Renal pelvis (tissue), 4 donors: ENCODE measurements around the gene ASPDH. TPM values are rescaled to one million over a fixed set of nuclear protein-coding genes. Genes with fewer than 3 reads are reported as not detected.

Source experiments
- DNase-seq: peaks from one replicate; pipeline ENCODE4 v3.0.0-alpha.2; 2013
- polyA plus RNA-seq, 3 donors: library from polyadenylated mRNA; unstranded; fragments of 120-200 nt; gene quantifications; one replicate each; pipeline ENCODE4 v1.2.1, GENCODE V29; 2013; ENCODE audit not compliant: insufficient read length in 3 of 3

The ASPDH gene
- polyA plus RNA-seq, 3 donors: 11.5 to 15.1 (median 14.4) TPM

DNA sequence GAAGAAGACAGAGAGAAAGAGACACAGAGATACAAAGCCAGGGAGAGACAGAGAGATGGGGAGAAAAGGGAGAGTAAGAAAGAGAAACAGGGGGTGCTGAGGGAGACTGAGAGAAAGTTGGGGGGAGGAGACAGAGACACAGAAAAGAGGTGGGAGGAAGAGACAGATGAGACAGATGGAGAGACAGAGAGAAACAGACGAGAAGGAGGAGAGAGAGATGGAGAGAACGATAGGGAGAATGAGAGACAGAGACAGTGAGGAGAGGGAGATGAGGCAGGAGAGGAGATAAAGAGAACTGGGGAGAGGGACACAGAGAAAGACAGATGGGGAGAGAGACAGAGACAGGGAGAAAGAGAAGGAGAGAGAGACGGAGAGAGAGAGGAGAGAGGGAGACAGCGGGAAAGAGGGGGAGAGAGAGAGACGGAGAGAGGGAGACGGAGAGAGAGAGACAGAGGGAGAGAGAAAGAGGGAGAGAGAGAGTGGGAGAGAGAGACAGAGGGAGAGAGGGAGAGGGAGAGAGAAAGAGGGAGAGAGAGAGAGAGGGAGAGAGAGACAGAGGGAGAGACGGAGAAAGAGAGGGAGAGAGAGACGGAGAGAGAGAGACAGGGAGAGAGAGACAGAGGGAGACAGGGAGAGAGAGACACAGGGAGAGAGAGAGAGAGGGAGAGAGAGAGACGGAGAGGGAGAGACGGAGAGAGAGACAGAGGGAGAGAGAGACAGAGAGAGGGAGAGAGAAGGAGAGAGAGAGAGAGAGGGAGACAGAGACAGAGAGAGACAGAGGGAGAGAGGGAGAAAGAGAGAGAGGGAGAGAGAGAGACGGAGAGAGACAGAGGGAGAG, 15.3 kb downstream of the ASPDH start:
- no peak for DNase-seq

GRCh38 chr19:50497022-50497405, 16.7 kb downstream of the ASPDH start:
- DNase-seq: no peak

DNA sequence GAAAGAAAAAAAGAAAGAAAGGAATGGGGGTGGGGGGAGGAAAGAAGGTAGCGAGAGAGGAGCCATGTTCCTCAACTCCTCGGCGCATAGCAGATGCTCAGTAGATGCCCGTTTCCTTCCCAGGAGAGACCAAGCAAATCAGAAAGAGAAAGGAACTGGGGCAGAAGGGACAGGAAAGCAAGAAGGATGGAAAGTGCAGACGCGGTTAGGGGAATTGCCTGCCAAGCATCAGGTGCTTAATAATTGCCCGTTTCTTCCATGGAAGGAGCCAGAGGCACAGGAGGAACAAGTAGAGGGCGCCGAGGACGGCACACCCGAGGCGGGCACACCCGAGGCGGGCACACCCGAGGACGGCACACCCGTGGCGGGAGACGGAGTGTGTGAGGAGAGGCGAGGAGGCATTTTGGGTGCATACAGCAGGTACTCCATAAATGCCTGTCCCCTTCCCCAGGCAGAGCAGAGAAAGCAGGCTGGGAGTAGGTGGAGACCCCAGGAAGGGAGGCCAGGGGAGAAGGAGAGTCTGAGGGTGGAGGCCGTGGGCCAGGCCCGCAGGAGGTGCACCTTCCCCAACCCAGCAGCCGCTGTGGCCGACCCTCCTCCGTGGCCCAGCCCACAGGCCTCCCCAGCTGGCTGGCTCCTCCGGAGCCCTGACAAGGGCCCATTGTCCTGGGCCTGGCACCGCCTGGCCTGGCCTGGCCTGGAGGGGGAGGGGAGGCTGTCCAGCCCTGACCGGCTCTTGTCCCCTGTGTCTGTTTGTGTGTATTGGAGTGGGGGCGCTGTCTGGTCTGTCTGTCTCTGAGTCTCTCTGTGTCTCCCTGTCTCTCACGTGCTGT, 17.3 kb downstream of the ASPDH start:
- DNase-seq: no peak

- DNase-seq: no peak
Observed at GRCh38 chr19:50495020-50495531, 18.6 kb downstream of the ASPDH start.

DNA sequence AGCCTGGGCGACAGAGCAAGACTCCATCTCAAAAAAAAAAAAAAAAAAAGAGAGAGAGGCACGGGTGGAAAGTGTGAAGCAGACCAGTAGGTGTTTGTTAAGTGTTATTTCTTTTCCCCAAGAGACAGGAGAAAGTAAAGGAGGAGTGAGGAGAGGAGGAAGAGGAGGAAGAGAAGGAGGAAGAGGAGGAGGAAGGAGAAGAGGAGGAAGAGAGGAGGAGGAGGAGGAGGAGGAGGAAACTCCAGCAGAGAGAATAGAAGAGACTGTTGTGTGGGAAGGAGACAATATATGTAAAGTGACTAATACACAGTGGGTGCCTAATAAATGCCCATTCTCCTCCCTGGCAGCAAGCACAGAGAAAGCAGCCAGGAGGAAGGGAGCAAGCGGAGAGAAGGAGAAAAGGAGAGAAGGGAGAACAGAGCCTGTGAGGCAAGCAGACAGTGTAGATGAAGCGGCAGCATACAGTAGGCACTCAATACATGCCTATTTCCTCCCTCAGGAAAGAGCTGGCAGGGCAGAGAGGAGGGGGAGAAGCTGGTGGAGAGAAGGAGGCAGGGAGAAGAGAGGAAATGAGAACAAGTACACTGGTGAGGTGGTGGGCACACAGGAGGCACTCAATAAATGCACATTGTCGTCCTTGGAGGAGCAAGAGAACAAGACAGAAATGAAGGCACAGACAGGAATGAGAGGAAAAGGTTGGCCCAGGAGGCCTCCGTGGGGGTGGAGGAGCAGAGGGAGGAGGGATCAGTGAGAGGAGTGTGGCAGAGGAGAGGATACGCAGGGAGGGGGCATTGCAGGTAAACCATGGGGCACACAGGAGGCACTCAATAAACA, 19.3 kb downstream of the ASPDH start:
- no peak for DNase-seq

DNA sequence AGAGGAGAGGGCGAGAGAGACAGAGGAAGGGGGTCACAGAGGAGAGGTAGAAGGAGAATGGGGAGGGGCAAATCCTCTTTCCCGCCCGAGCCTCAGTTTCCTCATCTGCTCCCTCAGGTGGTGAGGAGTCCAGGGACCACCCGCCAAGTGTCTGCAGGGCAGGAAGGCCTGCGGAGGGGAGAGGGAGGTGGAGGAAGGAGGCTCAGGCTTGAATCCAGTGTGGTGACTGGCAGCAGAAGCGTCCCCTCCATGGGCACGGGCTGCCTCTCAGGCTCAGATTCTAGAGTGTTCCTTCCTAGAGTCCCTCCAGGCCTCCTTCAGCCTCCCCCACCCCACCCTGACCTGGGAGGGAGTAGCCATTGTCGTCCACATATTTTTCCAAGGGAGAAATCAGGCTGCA, 20.5 kb downstream of the ASPDH start:
- no peak for DNase-seq

DNA sequence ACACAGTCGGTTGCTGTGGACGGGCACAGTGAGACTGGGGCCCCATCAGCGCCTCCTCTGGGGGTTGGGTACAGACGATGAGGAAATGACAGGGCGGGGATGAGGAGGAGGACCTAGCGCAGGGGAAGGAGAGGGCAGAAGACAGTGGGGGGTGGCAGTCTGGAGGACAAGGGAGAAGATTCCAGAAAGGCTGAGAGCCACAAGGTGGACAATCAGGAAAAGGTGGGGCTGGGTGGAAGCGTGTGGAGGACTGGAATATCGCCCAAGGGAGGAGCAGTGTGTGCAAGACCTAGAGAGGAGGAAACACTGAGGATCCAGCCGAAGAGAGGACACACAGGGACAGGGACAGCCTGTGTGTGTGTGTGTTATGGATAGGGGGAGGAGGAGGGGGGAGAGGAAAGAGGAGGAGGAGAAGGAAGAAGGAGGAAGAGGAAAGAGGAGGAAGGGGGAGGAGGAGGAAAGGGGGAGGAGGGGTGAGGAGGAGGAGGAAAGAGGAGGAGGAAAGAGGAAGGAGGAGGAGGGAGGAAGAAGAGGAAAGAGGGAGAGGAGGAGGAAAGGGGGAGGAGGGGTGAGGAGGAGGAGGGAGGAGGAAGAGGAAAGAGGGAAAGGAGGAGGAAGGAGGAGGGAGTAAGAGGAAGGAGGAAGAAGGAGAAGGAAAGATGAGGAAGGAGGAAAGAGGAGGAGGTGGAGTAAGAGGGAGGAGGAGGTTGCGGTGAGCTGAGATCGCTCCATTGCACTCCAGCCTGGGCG, 21.2 kb downstream of the ASPDH start:
- no peak for DNase-seq

DNA sequence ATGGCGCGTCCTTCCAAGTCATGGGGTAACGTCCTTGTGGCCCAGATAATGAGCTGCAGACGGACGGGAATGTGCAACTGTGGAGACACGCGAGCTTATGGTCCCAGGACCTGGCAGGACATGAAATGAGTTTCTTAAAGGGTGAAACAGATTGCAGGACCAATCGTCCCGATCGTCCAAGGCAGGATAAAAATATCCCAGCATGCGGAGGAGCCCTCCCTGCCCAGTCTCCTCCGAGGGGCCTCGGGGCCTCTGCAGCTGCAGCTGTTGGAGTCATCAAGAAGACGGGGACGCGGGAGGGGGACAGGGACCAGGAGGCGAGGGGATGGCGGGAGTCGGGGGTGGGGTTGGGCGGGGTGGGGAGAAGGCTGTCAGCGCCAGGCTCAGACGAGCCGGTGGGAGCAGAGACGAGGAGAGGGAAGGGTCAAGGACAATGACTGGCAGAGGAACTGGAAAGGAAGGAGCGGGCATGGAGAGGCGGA, 22.7 kb downstream of the ASPDH start:
- DNase-seq: no peak

- no peak for DNase-seq
Observed at GRCh38 chr19:50490411-50490811, 23.3 kb downstream of the ASPDH start.

- DNase-seq: no peak
Observed at GRCh38 chr19:50489461-50490011, 24.2 kb downstream of the ASPDH start.

GRCh38 chr19:50488389-50489194, 25.1 kb downstream of the ASPDH start:
- DNase-seq: no peak

GRCh38 chr19:50486823-50487515, 26.7 kb downstream of the ASPDH start:
- DNase-seq: no peak

DNA sequence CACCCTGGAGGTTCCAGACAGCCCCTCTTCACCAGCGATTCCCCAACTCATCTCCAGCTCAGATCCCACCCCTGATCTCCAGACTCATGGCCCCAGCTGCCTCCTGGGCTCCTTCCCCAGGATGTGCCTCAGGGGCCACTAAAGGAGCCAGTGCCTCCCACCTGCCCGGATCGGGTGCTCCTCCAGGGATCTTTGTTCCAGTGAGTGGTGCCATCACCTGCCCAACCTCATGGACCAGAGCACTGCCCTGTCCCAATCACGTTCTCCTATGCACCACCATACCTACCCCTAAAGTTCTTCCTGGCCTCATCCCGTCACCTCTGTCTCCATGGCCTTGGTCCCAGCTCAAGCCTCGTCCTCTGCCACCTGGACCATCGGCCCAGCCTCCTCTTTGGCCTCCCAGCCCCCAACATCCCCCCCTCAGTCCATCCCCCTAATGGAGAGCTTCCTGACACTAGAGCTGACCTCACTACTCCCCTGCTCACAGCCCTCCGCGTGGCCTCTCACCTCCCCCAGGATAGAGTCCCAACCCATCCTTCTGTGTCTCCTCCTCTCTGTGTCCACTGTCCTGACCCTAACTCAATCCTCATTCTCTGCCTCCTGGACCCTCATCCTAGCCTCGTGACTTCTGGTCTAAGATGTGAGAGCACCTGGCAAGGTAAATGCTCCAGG, 28.3 kb downstream of the ASPDH start:
- DNase-seq: no peak

DNA sequence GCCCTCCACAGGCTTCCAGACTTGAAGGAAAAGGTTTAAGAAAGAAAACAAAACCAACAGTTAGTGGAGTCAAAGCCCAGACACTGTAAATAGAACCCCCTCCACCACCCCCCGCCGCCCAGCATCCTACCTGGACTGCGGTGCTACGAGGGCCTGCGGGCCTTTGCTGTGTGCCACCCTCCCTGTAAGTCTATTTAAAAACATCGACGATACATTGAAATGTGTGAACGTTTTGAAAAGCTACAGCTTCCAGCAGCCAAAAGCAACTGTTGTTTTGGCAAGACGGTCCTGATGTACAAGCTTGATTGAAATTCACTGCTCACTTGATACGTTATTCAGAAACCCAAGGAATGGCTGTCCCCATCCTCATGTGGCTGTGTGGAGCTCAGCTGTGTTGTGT, 30.8 kb downstream of the ASPDH start:
- no peak for DNase-seq

DNA sequence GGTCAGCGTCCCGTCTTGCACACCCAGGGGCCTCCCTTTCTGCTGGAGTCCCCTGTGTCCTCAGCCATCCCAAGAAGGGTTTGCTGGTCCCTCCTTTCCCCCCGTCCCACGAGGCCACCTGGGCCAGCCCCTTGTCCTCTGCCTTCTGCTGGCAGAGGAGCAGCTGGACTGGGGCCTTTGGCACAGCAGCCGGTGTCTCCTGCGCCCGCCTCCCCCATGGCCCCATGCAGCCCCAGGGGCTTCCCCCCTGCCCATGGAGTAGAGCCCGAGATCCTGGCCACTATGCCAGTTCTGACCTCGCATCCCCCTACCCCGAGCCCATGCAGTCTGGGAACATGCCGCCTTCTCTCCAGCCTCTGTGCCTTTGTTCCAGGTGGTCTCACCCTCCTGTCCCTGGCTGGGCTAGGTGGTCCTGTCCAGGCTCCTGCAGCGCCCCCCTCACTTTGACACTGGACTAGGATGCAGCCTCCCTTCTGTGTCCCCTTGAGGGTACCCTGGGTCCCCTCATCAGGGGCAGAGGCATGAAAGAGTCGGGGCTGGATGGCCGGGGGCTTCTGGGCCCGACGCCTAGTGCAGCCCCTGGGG, 31.4 kb downstream of the ASPDH start:
- DNase-seq: no peak

GRCh38 chr19:50481351-50482149, 32.2 kb downstream of the ASPDH start:
- no peak for DNase-seq
